IPS-18a (cell line): ENCODE results near the gene PDGFRA.
"Not testable (repeated sequence)": the region's sequence is repeated elsewhere in the genome, so short reads cannot be mapped to it uniquely, and the experiment has no call there.

ENCODE experiments used
- H3K27ac ChIP-seq: one replicate; pipeline ENCODE4 v1.5.1; 2013; ENCODE audit warnings: low read length
- H3K27me3 ChIP-seq: one replicate; pipeline ENCODE4 v1.6.1; 2013; ENCODE audit warnings: mild to moderate bottlenecking, low read length; ENCODE audit not compliant: control insufficient read depth, insufficient read depth
- H3K36me3 ChIP-seq: one replicate; pipeline ENCODE4 v1.6.1; 2013; ENCODE audit warnings: low read depth, low read length; ENCODE audit not compliant: control insufficient read depth
- H3K4me1 ChIP-seq: one replicate; pipeline ENCODE4 v1.6.1; 2013; ENCODE audit warnings: low read depth, low read length; ENCODE audit not compliant: control insufficient read depth
- H3K4me3 ChIP-seq: one replicate; pipeline ENCODE4 v1.5.1; 2013; ENCODE audit warnings: low read length
- H3K9ac ChIP-seq: one replicate; pipeline ENCODE4 v1.6.1; 2013; ENCODE audit warnings: mild to moderate bottlenecking, low read length, moderate library complexity
- H3K9me3 ChIP-seq: one replicate; pipeline ENCODE4 v1.6.1; 2013; ENCODE audit warnings: low read depth, low read length; ENCODE audit not compliant: control insufficient read depth

PDGFRA gene

GRCh38 chr4:54229631-54230483, 764 bp downstream of the PDGFRA start:
- no peaks in the 10 kb centered on the region for H3K36me3 ChIP-seq
- peaks cover 95% of the 10 kb centered on the region for H3K27me3 ChIP-seq
- H3K4me1 ChIP-seq = peaks cover 44% of the 10 kb centered on the region
- H3K9me3 ChIP-seq = no peaks in the 10 kb centered on the region
- H3K9ac ChIP-seq = no peak overlapping the region
- H3K4me3 ChIP-seq = peak overlapping the region; percentile 50
- no peak overlapping the region for H3K27ac ChIP-seq

DNA sequence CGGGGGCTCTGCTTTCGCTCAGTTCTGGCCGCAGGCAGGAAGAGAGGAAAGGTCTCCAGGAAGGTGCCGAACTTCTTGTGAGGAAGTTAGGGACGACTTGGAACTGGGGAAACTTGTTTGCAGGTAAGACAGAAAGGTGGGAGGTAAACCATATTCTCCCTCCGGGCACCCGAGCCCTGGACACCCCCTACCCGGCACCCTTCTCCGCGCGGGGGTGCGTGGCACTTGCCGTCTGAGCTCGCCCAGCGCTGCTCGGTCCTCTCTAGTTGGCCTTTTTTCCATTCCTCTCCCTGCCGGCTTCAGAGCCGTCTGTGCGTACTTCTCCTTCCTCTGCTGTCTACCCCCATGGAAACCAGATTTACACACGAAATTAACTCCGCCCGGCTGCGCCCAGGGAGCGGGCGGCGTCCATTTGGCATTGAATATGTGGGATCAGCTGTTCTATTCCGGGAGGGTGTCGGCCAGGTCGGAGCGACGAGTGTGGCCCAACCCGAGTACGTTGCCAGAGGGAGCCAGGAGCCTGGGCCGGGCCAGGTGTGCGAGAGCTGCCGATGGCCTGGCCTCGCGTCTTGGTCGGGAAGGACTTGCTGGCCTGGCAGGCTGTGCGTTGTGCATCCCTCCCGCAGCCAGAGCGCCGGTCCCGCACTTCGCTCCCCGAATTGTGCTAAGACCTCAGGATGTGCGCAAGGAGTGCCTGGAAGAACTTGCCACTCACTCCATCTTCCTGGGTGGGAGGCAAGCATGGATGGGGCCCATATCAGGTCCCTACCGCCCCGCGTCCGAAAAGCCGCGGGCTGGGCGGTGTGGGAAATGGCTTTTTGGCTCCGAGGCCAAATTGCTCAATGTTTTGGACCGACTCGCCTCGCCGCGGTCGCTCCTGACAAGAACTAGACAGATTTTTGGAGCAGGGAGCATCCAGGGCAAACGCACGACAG, 1.7 kb downstream of the PDGFRA start:
- Histone ChIP-seq H3K36me3 (no peaks in the 10 kb centered on the region), H3K9ac (no peak overlapping the region), H3K4me1 (peaks cover 38% of the 10 kb centered on the region), H3K27me3 (peaks cover 86% of the 10 kb centered on the region), H3K4me3 (peak overlapping the region; percentile 50), H3K9me3 (no peaks in the 10 kb centered on the region), H3K27ac (no peak overlapping the region)

- no peaks in the 10 kb centered on the region for H3K36me3 ChIP-seq
- H3K9me3 ChIP-seq = no peaks in the 10 kb centered on the region
- H3K27me3 ChIP-seq = peaks cover 79% of the 10 kb centered on the region
- H3K4me1 ChIP-seq = peaks cover 32% of the 10 kb centered on the region
- no peak overlapping the region for H3K9ac ChIP-seq
- peak overlapping the region; percentile 50 for H3K4me3 ChIP-seq
- no peak overlapping the region for H3K27ac ChIP-seq
Observed at GRCh38 chr4:54231419-54231767, 2.3 kb downstream of the PDGFRA start.

DNA sequence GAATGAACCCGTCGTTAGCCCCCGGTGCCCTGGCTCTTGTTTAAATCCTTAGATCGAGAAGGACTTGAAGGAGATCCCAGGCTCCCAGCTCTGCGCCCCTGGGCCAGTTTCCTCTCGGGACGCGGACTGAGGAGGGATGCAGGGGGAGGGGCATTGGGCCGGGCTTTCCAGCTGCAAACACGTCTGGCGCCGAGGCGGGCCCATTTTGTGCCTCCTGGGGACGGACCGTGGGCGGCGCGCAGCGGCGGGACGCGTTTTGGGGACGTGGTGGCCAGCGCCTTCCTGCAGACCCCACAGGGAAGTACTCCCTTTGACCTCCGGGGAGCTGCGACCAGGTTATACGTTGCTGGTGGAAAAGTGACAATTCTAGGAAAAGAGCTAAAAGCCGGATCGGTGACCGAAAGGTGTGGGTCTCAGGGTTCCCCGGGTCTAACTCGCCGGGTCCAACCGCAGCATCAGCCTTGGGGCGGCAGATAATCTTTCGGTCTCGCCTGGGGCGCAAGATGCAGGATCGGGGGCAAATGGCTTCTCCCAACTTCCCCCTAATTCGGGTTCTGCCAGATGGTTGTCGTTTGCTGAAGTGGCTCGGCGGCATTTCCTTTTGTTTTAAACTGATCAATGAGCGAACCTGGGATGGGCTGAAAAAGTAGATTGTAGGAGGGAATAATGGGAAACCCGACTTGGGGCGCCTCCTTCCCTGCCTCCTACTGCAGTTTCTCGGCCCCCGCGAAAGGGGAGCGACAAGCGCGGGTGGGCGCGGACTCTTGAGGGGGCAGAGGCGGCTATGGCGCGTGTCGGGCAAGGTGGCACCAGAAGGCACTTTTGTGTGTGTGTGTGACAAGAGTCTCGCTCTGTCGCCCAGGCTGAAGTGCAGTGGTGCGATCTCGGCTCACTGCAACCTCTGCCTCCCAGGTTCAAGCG, 2.9 kb downstream of the PDGFRA start:
- H3K9ac ChIP-seq = no peak overlapping the region
- no peaks in the 10 kb centered on the region for H3K36me3 ChIP-seq
- peaks cover 31% of the 10 kb centered on the region for H3K4me1 ChIP-seq
- H3K27ac ChIP-seq = no peak overlapping the region
- peak overlapping the region; percentile 50 for H3K4me3 ChIP-seq
- no peaks in the 10 kb centered on the region for H3K9me3 ChIP-seq
- peaks cover 73% of the 10 kb centered on the region for H3K27me3 ChIP-seq

GRCh38 chr4:54233277-54233696, 4.2 kb downstream of the PDGFRA start:
- no peak overlapping the region for H3K27ac ChIP-seq
- H3K9ac ChIP-seq = peak overlapping the region; percentile 39
- peak overlapping the region; percentile 68 for H3K4me3 ChIP-seq
- H3K27me3 ChIP-seq = peaks cover 60% of the 10 kb centered on the region
- no peaks in the 10 kb centered on the region for H3K9me3 ChIP-seq
- no peaks in the 10 kb centered on the region for H3K36me3 ChIP-seq
- H3K4me1 ChIP-seq = peaks cover 31% of the 10 kb centered on the region

GRCh38 chr4:54233697-54234496, 4.8 kb downstream of the PDGFRA start:
- Histone ChIP-seq H3K36me3 (no peaks in the 10 kb centered on the region), H3K27me3 (peaks cover 54% of the 10 kb centered on the region), H3K4me3 (peak overlapping the region; percentile 68), H3K27ac (no peak overlapping the region), H3K9ac (no peak overlapping the region), H3K4me1 (peaks cover 31% of the 10 kb centered on the region), H3K9me3 (no peaks in the 10 kb centered on the region)

DNA sequence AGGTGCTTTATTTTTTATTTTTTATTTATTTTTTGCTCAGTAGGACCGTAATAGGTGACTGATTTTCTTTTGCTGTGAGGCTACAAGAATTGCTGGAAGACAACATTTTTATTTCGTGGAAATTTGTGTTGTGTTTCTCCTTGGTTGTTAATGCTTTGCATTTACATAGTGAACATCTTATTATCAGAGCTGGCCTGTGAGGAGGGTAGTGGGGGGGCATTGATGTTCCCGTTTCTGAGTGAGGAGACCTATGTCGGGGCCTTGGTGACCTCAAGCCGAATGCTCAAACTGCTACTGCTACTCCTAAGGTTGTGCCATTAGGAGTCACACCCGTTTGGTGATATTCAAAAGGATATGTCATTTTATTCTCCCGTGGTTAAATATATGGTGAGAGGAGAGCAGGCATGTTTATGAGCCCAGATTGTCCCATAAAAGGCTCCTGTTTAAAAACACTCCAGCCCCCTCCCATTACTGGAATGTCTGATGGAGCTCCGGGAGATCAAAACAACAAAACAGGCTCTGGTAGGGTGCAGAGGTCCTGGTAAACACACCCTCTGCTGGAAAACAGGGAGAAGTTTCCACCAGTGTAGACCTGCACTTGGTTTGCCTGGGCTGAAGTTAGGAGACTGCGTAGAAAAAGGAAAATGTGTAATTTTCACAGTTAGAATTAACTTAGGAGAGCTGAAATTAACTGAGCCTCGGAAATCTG, 5.6 kb downstream of the PDGFRA start:
- Histone ChIP-seq H3K9me3 (no peaks in the 10 kb centered on the region), H3K4me1 (peaks cover 26% of the 10 kb centered on the region), H3K27ac (no peak overlapping the region), H3K4me3 (no peak overlapping the region), H3K9ac (no peak overlapping the region), H3K36me3 (no peaks in the 10 kb centered on the region), H3K27me3 (peaks cover 47% of the 10 kb centered on the region)

GRCh38 chr4:54236316-54236715, 7.2 kb downstream of the PDGFRA start:
- not testable (repeated sequence) for H3K9ac ChIP-seq, H3K27ac ChIP-seq

GRCh38 chr4:54237770-54238169, 8.7 kb downstream of the PDGFRA start:
- H3K4me3 ChIP-seq = no peak overlapping the region

More at GRCh38 chr4:54236316-54236715, 7.2 kb downstream of the PDGFRA start:
- not testable (repeated sequence) for H3K4me3 ChIP-seq, H3K36me3 ChIP-seq
- Histone ChIP-seq H3K4me1 (peaks cover 14% of the 10 kb centered on the region), H3K9me3 (peaks cover 15% of the 10 kb centered on the region), H3K27me3 (peaks cover 30% of the 10 kb centered on the region)

DNA sequence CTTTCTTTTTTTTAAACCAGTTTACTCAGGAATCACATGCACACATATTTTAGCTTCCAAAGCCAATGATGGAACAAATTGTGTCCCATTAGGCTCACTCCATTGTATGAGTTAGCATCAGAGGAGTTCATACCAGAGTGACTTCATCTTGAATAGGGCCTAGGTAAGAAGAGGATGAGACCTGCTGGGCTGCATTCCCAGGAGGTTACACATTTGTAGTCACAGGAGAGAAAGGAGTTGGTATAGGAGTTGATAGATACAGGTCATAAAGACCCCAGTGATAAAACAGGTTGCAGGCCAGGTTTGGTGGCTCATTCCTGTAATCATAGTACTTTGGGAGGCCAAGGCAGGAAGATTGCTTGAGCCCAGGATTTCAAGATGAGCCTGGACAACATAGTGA, 9.3 kb downstream of the PDGFRA start:
- H3K9me3 ChIP-seq = peaks cover 31% of the 10 kb centered on the region
- no peaks in the 10 kb centered on the region for H3K36me3 ChIP-seq
- H3K27me3 ChIP-seq = peaks cover 14% of the 10 kb centered on the region
- H3K27ac ChIP-seq = no peak overlapping the region
- no peak overlapping the region for H3K4me3 ChIP-seq
- no peak overlapping the region for H3K9ac ChIP-seq
- peaks cover 5% of the 10 kb centered on the region for H3K4me1 ChIP-seq

More at GRCh38 chr4:54237770-54238169, 8.7 kb downstream of the PDGFRA start:
- Histone ChIP-seq H3K9me3 (peaks cover 25% of the 10 kb centered on the region), H3K9ac (no peak overlapping the region), H3K27me3 (peaks cover 16% of the 10 kb centered on the region), H3K27ac (no peak overlapping the region), H3K36me3 (no peaks in the 10 kb centered on the region), H3K4me1 (peaks cover 5% of the 10 kb centered on the region)
